Measurements from ENCODE around the gene AP1G1.

DNA sequence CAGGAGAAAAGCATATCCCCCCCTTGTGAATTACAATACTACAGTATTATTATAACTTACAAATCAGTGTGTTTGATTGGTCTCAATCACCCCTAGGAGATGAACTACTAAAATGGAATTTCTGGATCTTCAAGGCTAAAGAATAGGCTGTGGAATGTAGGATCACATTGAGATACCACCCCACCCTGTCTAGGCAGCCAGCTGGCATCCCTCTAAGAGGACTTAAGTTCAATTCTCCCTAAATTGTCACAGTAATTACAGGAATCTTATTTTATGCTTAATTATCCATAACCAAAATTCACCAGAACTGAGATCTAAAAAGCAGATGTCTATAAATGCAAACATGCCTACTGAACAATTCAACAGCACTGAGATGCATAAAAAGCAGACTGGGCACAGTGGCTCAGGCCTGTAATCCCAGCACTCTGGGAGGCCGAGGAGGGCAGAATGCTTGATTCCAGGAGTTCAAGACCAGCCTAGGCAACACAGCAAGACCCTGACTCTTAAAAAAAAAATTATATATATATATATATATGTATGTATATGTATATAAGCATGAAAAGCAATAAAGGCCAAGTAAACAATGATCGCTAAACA, 12.0 kb downstream of the AP1G1 start:
- TF ChIP-seq, protein P1, sequence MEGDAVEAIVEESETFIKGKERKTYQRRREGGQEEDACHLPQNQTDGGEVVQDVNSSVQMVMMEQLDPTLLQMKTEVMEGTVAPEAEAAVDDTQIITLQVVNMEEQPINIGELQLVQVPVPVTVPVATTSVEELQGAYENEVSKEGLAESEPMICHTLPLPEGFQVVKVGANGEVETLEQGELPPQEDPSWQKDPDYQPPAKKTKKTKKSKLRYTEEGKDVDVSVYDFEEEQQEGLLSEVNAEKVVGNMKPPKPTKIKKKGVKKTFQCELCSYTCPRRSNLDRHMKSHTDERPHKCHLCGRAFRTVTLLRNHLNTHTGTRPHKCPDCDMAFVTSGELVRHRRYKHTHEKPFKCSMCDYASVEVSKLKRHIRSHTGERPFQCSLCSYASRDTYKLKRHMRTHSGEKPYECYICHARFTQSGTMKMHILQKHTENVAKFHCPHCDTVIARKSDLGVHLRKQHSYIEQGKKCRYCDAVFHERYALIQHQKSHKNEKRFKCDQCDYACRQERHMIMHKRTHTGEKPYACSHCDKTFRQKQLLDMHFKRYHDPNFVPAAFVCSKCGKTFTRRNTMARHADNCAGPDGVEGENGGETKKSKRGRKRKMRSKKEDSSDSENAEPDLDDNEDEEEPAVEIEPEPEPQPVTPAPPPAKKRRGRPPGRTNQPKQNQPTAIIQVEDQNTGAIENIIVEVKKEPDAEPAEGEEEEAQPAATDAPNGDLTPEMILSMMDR (conservative IDR thresholded peaks at IDR 0.05 in 1 of 2, IDR thresholded peaks at IDR 0.05 in 1 of 2; ENCODE audit: extremely low read depth in 1 of 2, insufficient read depth in 1 of 2, low read depth in 1 of 2, low read length in 2 of 2): no peak
- no peak for TF ChIP-seq EZH2 (IDR thresholded peaks at IDR 0.05; ENCODE audit: borderline replicate concordance, low read length)
